Neural progenitor cell (in vitro differentiated cells): ENCODE measurements around the gene TACC3. TPM values are rescaled to one million over a fixed set of nuclear protein-coding genes. Genes with fewer than 3 reads are reported as not detected.
A peak's percentile ranks its signal among the peaks of the same experiment; 100 is the strongest.

Source experiments
- DNase-seq: peaks from one replicate; pipeline ENCODE4 v3.0.0-alpha.2; 2016; ENCODE audit warnings: low spot score
- H2AFZ ChIP-seq: fragments of 200-600 bp; sonication (generic); replicated peaks from 2 replicates; pipeline ENCODE4 v1.6.1; 2016; ENCODE audit warnings: antibody characterized with exemption
- H3F3A ChIP-seq: fragments of 200-600 bp; sonication (generic); 2 replicates; pipeline ENCODE4 v1.6.1; 2016; ENCODE audit warnings: antibody characterized with exemption, low read depth
- H3K27ac ChIP-seq: fragments of 200-600 bp; sonication (generic); 2 replicates; pipeline ENCODE4 v1.5.1; 2016; ENCODE audit warnings: mild to moderate bottlenecking
- H3K27me3 ChIP-seq: fragments of 200-600 bp; sonication (generic); 2 replicates; pipeline ENCODE4 v1.6.1; 2016; ENCODE audit warnings: mild to moderate bottlenecking, moderate library complexity
- H3K36me3 ChIP-seq: fragments of 200-600 bp; sonication (generic); 2 replicates; pipeline ENCODE4 v1.5.1; 2016
- H3K4me1 ChIP-seq: fragments of 200-600 bp; sonication (generic); 2 replicates; pipeline ENCODE4 v1.6.1; 2016; ENCODE audit warnings: mixed run types
- H3K4me2 ChIP-seq: fragments of 200-600 bp; sonication (generic); 2 replicates; pipeline ENCODE4 v1.6.1; 2016
- H3K4me3 ChIP-seq: fragments of 200-600 bp; sonication (generic); 2 replicates; pipeline ENCODE4 v1.5.1; 2016
- H3K79me2 ChIP-seq: fragments of 200-600 bp; sonication (generic); 2 replicates; pipeline ENCODE4 v1.6.1; 2016; ENCODE audit warnings: low read depth
- H3K9ac ChIP-seq: fragments of 200-600 bp; sonication (generic); 2 replicates; pipeline ENCODE4 v1.6.1; 2016
- H3K9me3 ChIP-seq: fragments of 200-600 bp; sonication (generic); 2 replicates; pipeline ENCODE4 v1.5.1; 2016; ENCODE audit warnings: low read depth
- H4K20me1 ChIP-seq: fragments of 200-600 bp; sonication (generic); 2 replicates; pipeline ENCODE4 v1.6.1; 2016; ENCODE audit warnings: low read depth
- H3K27ac Mint-ChIP-seq: 3 replicates; pipeline ENCODE4 v1.8.0; 2021; ENCODE audit warnings: mixed read lengths
- H3K27me3 Mint-ChIP-seq: 2 replicates; pipeline ENCODE4 v1.8.0; 2022; ENCODE audit warnings: low read depth, mild to moderate bottlenecking, inconsistent platforms, moderate library complexity, mixed read lengths; ENCODE audit not compliant: insufficient read depth
- H3K36me3 Mint-ChIP-seq: 3 replicates; pipeline ENCODE4 v1.8.0; 2021; ENCODE audit warnings: mixed read lengths
- H3K4me1 Mint-ChIP-seq: 3 replicates; pipeline ENCODE4 v1.8.0; 2021; ENCODE audit warnings: mixed read lengths
- H3K4me3 Mint-ChIP-seq: 3 replicates; pipeline ENCODE4 v1.8.0; 2021; ENCODE audit warnings: mild to moderate bottlenecking, moderate library complexity, mixed read lengths
- H3K9me3 Mint-ChIP-seq: 3 replicates; pipeline ENCODE4 v1.8.0; 2020; ENCODE audit warnings: mixed read lengths
- EZH2 ChIP-seq: fragments of 200-600 bp; sonication (generic); IDR thresholded peaks from 2 replicates; pipeline ENCODE4 v1.6.1; 2017; ENCODE audit warnings: antibody characterized with exemption, mild to moderate bottlenecking, moderate library complexity
- EZH2phosphoT487 ChIP-seq: fragments of 200-600 bp; sonication (generic); IDR thresholded peaks from 2 replicates; pipeline ENCODE4 v1.6.1; 2017; ENCODE audit warnings: antibody characterized with exemption
- total RNA-seq: library from RNA; depleted of rRNA; stranded (reverse); fragments of >200 nt; gene quantifications from 2 replicates; pipeline ENCODE4 v1.2.3, GENCODE V29; 2015; ENCODE audit warnings: low replicate concordance
- TF ChIP-seq, protein P1 (sequence below): fragments of 200-600 bp; sonication (generic); IDR thresholded peaks from 2 replicates; pipeline ENCODE4 v1.5.1; 2017; ENCODE audit warnings: antibody characterized with exemption, mild to moderate bottlenecking

The TACC3 gene
- total RNA-seq, 1 donor from 2014 or later: 68.4 TPM

DNA sequence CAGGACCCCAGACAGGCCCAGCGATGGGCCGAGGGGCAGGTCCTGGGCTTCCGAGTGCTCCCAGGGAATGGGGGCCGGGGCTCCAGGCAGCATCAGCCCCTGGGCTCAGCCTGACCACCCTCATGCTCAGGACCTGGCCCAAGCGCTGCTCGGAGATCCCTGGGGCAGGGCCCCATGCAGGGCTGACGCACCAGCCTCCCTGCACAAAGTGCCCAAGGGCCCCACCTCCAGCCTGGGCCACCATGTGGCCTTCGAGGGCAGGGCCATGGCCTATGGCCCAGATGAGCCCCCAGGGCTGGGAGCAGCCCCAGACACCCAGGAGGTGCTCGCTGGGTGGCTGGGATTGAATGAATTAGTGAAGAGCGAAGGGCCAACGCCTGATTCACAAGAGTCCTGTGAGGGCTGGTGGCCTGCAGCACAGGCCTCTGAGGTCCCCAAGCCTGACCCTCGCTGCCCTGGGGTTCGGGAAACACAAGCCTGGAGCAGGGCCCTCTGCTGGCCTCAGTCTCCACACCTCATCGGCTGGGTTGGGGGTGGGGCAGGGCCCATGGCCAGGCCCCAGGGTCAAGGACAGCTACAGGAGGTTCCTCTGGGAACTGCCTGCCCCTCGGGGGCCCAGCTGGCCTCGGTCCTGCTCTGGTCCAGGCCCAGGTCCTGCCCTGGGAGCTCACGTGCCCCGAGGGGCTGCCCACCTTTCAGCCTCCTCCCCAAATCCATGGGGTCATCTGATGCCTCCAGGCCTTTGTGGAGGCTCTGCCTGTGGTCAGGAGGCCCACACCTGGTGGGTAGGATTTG, 58.5 kb downstream of the TACC3 start:
- Histone ChIP-seq H3K4me2 (no peak overlapping the region), H3K4me1 (peaks cover 35% of the 10 kb centered on the region), H3K36me3 (no peaks in the 10 kb centered on the region), H3K4me3 (no peak overlapping the region), H3K9me3 (no peaks in the 10 kb centered on the region), H3K9ac (no peak overlapping the region), H3F3A (peaks cover 36% of the 10 kb centered on the region), H3K27ac (no peak overlapping the region), H2AFZ (no peak overlapping the region), H3K79me2 (no peaks in the 10 kb centered on the region), H4K20me1 (no peaks in the 10 kb centered on the region), H3K27me3 (no peaks in the 10 kb centered on the region)
- peak overlapping the region; percentile 74 for H3K27ac Mint-ChIP-seq
- no peak for DNase-seq
- H3K4me1 Mint-ChIP-seq: peaks cover 31% of the 10 kb centered on the region
- no peaks in the 10 kb centered on the region for H3K36me3 Mint-ChIP-seq
- no peaks in the 10 kb centered on the region for H3K9me3 Mint-ChIP-seq
- TF ChIP-seq, protein P1, sequence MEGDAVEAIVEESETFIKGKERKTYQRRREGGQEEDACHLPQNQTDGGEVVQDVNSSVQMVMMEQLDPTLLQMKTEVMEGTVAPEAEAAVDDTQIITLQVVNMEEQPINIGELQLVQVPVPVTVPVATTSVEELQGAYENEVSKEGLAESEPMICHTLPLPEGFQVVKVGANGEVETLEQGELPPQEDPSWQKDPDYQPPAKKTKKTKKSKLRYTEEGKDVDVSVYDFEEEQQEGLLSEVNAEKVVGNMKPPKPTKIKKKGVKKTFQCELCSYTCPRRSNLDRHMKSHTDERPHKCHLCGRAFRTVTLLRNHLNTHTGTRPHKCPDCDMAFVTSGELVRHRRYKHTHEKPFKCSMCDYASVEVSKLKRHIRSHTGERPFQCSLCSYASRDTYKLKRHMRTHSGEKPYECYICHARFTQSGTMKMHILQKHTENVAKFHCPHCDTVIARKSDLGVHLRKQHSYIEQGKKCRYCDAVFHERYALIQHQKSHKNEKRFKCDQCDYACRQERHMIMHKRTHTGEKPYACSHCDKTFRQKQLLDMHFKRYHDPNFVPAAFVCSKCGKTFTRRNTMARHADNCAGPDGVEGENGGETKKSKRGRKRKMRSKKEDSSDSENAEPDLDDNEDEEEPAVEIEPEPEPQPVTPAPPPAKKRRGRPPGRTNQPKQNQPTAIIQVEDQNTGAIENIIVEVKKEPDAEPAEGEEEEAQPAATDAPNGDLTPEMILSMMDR: no peak
- TF ChIP-seq EZH2 (no peak), EZH2phosphoT487 (no peak)
- H3K4me3 Mint-ChIP-seq: no peak overlapping the region
- peaks cover 10% of the 10 kb centered on the region for H3K27me3 Mint-ChIP-seq

DNA sequence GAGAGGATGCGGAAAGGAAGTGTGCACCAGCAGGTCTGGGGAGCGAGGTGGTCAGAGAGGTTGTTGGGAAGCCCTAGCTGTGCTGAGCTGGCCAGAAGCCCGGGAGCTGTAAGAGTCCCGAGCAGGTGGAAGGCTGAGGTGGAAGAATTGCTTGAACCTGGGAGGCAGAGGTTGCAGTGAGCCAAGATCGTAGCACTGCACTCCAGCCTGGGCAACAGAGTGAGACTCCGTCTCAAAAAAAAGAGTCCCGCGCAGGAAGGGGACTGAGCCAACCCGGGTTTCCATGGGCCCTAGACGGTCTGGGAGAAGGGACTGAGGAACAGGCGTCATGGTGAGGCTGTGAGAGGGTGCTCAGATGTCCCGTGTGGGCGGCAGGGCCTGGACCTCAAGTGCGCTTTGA, 59.1 kb downstream of the TACC3 start:
- H3K4me3 ChIP-seq: no peak overlapping the region
- TF ChIP-seq EZH2phosphoT487 (no peak), EZH2 (no peak)
- TF ChIP-seq, protein P1: no peak
- H3K79me2 ChIP-seq: no peaks in the 10 kb centered on the region
- H3F3A ChIP-seq: peaks cover 36% of the 10 kb centered on the region
- no peaks in the 10 kb centered on the region for H3K9me3 ChIP-seq
- H2AFZ ChIP-seq: no peak overlapping the region
- no peak overlapping the region for H3K4me2 ChIP-seq
- H3K9ac ChIP-seq: no peak overlapping the region
- no peaks in the 10 kb centered on the region for H3K27me3 ChIP-seq
- H3K27me3 Mint-ChIP-seq: peaks cover 10% of the 10 kb centered on the region
- no peaks in the 10 kb centered on the region for H3K36me3 ChIP-seq
- no peak overlapping the region for H3K27ac ChIP-seq
- DNase-seq: no peak
- peak overlapping the region; percentile 74 for H3K27ac Mint-ChIP-seq
- no peaks in the 10 kb centered on the region for H3K9me3 Mint-ChIP-seq
- H3K4me1 ChIP-seq: peaks cover 34% of the 10 kb centered on the region
- H3K4me1 Mint-ChIP-seq: peaks cover 32% of the 10 kb centered on the region
- H3K4me3 Mint-ChIP-seq: no peak overlapping the region
- H4K20me1 ChIP-seq: no peaks in the 10 kb centered on the region
- H3K36me3 Mint-ChIP-seq: no peaks in the 10 kb centered on the region

DNA sequence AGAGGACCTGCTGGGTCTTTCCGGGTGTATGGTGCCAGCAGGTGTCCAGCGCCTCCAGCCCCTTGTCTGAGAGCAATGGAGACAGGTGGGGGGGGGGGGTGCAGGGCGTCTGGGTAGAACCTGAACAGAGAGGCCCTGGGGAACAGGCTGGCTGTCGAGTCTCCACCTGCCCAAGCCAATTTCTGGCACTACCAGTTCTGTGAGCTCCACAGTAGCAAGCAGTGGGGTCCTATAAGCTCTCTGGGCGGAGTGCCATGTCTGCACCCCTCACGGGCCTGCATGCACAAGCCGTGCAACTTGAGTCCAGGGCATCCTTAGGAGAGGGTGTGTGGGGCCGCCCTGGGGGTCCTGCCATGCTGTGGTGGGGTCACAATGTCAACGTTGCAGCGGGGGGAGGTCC, 61.7 kb downstream of the TACC3 start:
- Mint-ChIP-seq H3K4me1 (peaks cover 21% of the 10 kb centered on the region), H3K4me3 (no peak overlapping the region), H3K27me3 (peaks cover 6% of the 10 kb centered on the region), H3K36me3 (no peaks in the 10 kb centered on the region), H3K27ac (no peak overlapping the region), H3K9me3 (no peaks in the 10 kb centered on the region)
- no peak for DNase-seq
- H3F3A ChIP-seq: peaks cover 21% of the 10 kb centered on the region
- H3K4me1 ChIP-seq: peaks cover 12% of the 10 kb centered on the region
- H3K27ac ChIP-seq: no peak overlapping the region
- H3K4me2 ChIP-seq: no peak overlapping the region
- TF ChIP-seq, protein P1: no peak
- TF ChIP-seq EZH2 (no peak), EZH2phosphoT487 (no peak)
- no peaks in the 10 kb centered on the region for H3K36me3 ChIP-seq
- no peak overlapping the region for H3K9ac ChIP-seq
- H4K20me1 ChIP-seq: no peaks in the 10 kb centered on the region
- H3K27me3 ChIP-seq: no peaks in the 10 kb centered on the region
- H3K9me3 ChIP-seq: no peaks in the 10 kb centered on the region
- no peaks in the 10 kb centered on the region for H3K79me2 ChIP-seq
- H3K4me3 ChIP-seq: no peak overlapping the region
- no peak overlapping the region for H2AFZ ChIP-seq
